NCI-H446 (cell line): ENCODE data around the gene LRRC8A.
A peak's percentile ranks its signal among the peaks of the same experiment; 100 is the strongest.

Source experiments
- DNase-seq, 2 experiments: peaks; one replicate each; lab custom pipeline; 2025; lab: John Stamatoyannopoulos, UW

LRRC8A gene

DNA sequence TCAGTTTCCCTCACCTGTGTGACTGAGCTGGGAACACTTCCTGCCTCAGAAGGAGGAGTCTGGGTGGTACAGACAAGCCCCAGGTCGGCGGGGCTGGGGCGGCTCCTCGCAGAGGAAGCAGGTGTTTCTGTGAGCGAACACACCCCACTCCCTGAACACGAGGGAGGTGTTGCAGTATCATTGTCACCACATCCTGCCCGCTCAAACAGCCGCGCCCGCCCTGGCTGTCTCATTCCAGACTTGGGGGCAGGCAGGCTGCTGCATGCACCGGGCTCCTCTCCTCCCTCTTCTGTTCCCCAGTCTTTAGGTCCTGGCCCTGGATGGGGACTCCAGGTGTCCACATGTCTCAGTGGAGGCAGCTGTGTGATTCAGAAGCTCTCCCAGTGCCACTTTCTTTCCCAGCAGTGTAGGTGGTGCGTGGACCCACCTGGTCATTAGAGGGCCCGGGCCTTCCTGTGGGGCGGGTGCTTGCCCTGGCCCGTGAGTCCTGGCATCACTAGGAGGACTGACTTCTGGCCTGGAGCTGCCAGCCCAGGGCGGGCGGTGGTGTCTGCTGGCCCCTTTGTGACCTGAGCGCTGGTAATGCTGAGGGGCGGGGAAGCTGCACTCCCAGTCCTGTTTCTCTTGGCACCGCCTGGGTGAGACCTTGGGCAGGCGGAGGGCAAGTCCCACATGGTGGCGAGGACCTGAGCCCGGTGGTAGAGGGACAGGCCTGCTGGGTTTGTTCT, 20.6 kb downstream of the LRRC8A start:
- DNase-seq = no peak

DNA sequence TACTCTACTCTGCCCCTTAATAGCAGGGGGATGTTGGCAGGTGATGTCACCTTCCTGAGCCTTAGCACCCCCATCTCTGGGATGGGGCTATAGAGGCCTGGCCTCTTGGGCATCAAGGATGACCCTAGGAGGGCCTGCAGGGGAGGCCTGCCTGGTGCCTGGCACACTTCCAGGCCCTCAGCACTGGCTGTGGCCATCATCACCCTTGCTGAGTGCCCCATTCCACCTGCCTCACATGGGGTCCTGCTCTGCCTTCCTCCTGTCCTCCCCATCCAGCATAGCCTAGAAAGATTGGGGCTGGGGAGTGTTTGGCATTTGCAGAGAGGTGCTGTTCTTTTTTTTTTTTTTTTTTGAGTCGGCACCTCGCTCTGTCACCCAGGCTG, 21.1 kb downstream of the LRRC8A start:
- no peak for DNase-seq

DNA sequence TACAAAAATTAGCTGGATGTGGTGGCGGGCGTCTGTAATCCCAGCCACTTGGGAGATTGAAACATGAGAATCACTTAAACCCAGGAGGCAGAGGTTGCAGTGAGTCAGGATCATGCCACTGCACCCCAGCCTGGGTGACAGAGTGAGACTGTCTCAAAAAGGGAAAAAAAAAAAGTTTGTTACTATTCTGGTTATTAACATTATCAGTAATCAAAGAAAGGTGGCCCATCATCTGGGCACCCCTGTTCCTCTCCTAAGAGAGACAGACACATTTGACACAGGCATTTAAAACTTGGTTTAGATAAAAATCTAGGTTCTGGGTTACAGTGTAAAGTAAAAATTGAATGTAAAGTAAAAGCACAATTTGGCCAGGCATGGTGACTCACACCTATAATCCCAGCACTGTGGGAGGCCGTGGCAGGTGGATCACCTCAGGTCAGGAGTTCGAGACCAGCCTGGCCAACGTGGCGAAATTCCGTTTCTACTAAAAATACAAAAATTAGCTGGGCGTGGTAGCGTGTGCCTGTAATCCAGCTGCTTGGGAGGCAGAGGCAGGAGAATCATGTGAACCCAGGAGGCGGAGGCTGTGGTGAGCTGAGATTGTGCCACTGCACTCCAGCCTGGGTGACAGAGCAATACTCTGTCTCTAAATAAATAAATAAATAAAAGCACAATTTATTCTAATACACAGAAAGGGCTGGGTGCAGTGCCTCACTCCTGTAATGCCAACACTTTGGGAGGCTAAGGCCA, 22.1 kb downstream of the LRRC8A start:
- no peak for DNase-seq

DNA sequence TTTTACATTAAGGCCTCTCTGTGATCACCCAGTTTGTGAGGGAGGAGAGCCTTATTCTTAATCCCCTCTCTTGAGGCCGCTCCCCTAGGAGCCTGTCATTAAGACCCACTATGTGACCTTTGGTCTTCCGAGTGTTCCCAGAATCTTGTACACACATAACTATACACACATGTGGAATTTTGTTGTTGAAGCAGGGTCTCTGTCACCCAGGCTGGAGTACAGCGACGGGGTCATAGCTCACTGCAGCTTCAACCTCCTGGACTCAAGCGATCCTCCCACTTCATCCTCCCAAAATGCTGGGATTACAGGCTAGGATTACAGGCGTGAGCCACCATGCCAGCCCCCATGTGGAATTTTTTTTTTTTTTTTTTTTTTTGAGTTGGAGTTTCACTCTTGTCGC, 24.0 kb downstream of the LRRC8A start:
- no peak for DNase-seq

DNA sequence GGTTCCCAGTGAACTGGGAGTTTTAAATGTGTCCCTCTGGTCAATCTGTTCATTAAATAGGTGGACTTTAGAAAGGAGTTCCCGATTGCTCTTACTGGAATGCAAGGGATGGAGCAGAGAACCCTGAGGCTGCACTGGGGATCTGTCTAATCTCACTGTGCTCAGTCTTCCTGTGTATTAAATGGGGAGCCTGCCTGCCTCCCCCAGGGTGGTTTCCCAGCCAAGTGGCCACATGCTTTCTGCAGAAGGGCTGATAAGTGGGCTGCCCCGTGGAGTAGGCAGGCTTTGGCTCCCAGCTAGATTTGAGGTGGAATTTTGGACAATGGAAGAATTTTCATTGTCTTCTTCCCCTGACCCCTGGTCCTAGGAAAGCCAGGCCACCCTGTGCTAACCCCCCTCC, 24.8 kb downstream of the LRRC8A start:
- no peak for DNase-seq

DNA sequence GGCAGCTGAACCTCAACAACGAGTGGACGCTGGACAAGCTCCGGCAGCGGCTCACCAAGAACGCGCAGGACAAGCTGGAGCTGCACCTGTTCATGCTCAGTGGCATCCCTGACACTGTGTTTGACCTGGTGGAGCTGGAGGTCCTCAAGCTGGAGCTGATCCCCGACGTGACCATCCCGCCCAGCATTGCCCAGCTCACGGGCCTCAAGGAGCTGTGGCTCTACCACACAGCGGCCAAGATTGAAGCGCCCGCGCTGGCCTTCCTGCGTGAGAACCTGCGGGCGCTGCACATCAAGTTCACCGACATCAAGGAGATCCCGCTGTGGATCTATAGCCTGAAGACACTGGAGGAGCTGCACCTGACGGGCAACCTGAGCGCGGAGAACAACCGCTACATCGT, 26.4 kb downstream of the LRRC8A start:
- DNase-seq = no peak

DNA sequence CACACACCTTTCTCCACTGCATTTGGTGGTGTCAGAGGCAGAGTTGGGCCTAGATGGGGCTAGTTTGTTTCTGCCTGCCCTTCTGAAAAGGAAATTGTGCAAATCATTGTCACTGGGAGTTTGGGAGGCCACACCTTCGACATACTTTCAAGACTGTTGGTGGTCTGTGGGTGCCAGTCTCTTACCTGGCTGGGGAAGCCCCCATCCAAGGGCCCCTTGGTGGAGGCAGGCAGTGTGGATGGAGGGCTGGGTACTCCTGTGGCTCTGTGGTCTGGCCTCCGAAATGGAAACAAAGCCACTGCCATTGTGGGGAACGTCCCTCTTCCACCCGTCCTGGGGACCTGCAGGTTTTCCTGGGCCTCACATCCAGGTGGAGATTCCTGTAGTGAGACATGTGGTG, 27.9 kb downstream of the LRRC8A start:
- no peak for DNase-seq

DNA sequence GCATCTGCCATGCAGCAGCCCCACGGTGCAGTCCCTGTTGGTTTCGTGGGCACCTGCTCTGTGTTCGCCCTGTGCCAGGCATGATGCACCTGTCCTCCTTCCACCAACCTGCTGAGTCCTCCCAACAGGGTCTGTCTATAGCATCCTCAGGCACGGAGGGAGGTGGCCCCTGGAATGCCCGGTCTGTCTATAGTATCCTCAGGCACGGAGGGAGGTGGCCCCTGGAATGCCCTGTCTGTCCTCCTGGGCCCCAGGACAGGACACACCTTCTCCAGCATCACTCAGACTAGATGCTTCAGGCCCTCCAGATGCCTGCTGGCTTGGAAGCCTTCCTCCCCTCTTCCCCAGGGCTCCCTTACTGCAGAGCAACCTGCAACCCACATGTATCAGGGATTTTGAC, 29.0 kb downstream of the LRRC8A start:
- DNase-seq = no peak

DNA sequence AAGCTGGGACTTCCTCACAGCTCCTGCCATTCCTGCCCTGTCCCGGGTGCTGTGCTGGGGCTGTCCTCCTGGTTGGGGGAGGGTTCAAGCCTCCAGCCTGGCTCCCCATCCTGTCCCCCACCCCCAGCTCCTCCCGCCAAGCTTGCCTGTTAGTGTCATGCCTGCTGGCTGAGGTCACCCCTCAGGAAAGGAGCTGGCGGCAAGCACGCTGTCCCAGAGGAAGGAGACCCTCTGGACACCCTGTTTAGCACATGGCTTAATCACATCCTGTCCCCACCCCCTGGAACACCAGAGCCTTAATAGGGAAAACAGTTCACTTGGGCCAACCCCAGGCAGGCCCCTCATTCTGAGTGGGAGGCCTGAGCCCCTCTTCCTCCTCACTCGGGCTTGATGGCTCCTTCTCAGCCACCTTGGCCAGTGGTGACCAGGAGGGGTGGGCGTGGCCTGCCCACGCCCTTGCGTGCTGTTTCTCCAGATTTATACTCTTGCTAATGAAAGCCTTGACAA, 29.6 kb downstream of the LRRC8A start:
- no peak for DNase-seq

DNA sequence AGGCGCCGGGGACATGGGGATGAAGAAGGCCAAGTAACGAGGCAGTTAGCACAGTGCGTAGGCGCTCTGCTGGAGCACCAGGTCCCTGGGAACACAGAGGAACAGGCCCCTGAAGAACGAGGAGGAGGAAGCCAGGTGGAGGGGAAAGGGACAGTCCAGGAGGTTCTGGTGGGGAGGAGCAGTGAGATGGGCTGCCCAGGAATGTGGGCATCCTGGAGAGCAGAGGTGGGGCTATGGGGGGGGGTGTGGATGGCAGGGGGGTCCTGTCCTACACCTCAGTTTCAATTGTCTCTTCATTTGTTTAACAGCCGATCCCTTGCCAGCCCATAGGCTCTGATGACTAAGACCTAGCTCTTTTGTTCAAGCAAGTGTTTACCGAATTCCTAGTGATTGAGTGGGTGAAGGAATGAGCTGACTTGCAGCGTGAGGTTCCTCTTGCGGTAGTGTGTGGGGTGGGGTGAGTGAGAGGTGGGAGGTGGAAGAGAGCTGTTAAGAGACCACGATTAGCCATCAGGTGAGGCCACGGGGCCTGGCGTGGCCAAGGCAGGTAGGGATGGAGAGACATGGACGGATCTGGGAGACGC, 30.4 kb downstream of the LRRC8A start:
- DNase-seq = no peak

DNA sequence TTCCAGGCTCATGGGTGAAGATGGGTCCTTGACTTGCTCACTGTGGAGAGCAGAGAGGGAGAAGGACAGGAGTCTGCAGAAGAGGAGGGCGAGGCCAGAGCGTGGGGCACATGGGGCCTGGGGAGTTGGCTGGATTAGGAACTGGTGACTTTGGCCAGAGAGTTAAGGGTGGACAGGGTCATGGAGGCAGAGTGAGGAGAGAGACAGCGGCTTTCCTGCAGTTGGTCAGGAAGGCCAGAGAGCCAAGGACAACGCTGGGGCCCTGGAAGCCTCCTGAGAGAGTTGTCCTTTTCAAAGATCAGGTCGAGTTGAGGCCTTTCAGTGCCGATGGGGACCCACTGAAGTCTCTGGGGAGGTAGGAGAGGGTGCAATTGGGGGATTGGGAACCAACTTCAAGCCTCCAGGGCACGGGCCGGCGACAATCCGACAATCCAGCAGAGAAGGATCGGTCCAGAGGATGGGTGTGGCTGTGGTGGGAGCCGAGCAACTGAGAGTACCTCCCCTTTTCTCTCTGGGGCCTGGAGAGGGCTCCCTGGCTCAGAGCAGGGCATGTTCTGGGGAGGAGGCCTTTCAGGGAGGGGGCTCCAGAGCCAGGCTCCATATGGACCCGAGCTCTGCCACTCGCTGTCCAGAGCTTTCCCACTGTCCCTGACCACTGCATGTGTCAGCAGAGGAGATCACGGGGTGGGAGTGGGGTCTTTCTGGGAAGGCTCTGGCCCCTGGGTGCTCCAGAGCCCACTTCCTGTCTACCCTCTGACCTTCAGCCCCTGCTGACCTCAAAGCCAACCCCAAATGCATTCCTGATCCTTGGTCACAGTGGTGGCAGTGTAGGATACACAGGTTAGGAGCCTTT, 31.3 kb downstream of the LRRC8A start:
- no peak for DNase-seq

DNA sequence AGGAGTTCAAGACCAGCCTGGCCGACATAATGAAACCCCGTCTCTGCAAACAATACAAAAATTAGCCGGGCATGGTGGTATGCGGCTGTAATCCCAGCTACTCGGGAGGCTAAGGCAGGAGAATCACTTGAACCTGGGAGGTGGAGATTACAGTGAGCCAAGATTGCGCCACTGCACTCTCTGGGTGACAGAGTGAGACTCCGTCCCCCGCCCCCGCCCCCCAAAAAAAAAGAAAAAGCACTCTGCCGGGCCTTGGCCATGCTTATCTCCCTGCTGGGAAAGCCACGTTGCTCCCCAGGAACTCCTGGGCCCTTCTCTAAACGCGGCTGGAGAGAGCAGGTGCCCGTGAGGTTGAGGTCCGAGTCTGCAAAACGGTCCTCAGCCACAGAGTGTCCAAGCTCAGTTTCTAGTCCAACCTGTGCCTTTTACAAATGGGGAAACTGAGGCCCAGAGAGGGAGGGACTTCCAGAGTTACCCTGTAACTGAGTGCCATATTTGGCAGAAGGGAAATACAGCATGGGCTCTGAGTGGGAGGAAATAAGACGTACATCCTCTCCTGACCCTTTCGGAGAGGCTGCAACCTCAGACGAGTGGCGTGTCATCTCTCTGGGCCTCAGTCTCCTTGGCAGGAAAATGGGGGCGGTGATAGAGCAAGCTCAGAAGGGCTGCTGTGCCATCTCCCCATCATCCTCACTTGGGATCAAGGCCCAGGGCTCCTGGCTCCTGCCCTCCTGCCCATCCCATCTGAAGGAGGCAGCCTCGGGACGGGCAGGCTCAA, 32.3 kb downstream of the LRRC8A start:
- DNase-seq = no peak

DNA sequence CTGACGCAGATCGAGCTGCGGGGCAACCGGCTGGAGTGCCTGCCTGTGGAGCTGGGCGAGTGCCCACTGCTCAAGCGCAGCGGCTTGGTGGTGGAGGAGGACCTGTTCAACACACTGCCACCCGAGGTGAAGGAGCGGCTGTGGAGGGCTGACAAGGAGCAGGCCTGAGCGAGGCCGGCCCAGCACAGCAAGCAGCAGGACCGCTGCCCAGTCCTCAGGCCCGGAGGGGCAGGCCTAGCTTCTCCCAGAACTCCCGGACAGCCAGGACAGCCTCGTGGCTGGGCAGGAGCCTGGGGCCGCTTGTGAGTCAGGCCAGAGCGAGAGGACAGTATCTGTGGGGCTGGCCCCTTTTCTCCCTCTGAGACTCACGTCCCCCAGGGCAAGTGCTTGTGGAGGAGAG, 34.3 kb downstream of the LRRC8A start:
- no peak for DNase-seq

DNA sequence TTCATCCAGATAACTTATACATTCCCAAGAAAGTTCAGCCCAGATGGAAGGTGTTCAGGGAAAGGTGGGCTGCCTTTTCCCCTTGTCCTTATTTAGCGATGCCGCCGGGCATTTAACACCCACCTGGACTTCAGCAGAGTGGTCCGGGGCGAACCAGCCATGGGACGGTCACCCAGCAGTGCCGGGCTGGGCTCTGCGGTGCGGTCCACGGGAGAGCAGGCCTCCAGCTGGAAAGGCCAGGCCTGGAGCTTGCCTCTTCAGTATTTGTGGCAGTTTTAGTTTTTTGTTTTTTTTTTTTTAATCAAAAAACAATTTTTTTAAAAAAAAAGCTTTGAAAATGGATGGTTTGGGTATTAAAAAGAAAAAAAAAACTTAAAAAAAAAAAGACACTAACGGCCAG, 34.8 kb downstream of the LRRC8A start:
- DNase-seq = no peak

DNA sequence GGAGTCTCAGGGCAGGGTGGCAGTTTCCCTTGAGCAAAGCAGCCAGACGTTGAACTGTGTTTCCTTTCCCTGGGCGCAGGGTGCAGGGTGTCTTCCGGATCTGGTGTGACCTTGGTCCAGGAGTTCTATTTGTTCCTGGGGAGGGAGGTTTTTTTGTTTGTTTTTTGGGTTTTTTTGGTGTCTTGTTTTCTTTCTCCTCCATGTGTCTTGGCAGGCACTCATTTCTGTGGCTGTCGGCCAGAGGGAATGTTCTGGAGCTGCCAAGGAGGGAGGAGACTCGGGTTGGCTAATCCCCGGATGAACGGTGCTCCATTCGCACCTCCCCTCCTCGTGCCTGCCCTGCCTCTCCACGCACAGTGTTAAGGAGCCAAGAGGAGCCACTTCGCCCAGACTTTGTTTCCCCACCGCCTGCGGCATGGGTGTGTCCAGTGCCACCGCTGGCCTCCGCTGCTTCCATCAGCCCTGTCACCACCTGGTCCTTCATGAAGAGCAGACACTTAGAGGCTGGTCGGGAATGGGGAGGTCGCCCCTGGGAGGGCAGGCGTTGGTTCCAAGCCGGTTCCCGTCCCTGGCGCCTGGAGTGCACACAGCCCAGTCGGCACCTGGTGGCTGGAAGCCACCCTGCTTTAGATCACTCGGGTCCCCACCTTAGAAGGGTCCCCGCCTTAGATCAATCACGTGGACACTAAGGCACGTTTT, 35.4 kb downstream of the LRRC8A start:
- peak; percentile 37 to 74 for DNase-seq

DNA sequence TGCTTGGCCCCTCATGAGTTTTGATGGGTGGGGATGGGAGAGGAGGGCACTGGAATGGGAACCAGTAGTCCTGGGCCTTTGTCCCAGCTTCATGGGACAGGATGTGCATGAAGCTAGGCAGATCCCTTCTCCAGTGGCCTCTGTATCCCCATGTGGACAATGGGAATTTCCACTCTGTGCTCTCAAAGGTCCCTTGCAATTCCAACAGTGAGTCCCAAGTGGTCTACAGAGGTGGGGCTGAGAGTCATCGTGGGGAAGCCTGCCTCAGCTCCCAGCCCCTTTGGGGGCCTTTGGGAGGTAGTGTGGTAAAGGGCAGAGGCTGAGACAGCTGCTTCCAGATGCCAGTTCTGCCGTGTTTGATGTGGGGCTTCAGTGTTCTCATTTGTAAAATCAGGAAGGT, 37.0 kb downstream of the LRRC8A start:
- DNase-seq = no peak

DNA sequence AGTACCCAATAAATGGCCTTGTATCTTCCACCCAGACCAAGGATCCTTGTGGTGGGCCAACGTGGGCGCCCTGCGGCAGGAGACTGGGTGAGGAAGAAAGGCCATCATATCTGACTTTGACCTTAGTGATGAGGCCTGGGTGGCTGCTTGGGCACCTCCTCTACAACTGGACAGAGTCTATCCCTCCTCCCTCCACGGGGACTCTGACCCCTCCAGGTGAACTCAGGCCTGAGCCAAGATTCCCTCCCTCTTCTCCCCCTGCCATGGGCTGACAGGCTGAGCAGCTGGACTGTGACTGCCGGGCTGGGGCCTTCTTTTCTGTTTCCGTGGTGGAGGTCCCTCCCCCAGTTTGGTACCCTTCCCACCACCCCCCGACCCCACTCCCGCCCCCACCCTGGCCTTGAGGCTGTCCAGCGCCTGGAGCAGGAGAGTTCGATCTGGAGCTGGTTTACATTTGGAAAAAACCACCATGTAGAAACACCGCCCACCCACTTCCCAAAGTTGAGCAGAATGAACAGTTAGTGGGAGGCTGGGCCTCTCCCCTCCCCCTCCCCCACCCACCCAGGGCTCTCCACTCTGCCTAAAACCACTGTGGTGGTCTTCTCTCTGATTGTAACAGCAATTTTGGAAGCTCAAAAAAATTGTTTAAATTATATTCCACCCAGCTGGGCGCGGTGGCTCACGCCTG, 37.6 kb downstream of the LRRC8A start:
- no peak for DNase-seq

DNA sequence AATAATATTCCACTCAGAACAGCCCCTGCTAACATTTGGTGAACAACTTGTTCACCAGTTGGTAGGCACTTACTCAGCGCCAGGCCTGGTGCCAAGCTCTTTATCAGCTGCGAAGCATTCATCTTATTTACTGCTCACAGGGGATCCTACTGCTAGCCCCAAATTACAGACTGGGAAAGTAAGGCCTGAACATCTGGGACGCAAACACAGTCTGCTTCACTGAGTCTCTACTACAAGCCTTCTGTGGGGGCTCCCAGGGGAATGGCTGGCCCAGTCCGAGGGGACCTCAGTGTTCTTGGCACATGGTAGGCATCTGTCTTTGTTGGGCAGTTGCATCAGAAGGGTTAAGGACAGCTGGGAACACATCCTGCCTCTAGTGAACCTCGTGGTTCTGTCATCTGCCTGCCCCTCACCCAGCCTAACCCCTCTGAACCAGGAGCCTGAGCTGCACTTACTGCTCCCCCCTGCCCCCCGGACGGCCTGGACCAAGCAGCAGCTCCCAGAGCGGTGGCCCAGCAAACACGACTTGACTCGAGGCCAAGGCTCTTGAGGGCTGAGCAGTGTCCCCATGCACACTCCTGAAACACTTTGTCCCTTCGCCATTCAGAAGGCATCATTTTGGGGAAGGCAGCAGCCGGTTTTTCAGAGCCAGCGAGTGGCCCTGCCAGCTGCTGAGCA, 38.6 kb downstream of the LRRC8A start, which contains the start of gene PHYHD1:
TSS of gene PHYHD1 (plus strand) at position 602 of the 678 bp plus-strand sequence. CDS start 1,342 bp downstream, outside the sequence.
- DNase-seq = peak; percentile 3 to 72
